ENCODE data around the gene PAIP1.
A peak's percentile ranks its signal among the peaks of the same experiment; 100 is the strongest.

Gene PAIP1, protein sequence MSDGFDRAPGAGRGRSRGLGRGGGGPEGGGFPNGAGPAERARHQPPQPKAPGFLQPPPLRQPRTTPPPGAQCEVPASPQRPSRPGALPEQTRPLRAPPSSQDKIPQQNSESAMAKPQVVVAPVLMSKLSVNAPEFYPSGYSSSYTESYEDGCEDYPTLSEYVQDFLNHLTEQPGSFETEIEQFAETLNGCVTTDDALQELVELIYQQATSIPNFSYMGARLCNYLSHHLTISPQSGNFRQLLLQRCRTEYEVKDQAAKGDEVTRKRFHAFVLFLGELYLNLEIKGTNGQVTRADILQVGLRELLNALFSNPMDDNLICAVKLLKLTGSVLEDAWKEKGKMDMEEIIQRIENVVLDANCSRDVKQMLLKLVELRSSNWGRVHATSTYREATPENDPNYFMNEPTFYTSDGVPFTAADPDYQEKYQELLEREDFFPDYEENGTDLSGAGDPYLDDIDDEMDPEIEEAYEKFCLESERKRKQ

GRCh38 chr5:43556857-43557542 is at the start of gene PAIP1:
Gene PAIP1 (minus strand): TSS chr5:43557077. CDS start chr5:43556846, 231 bp downstream.
- peak; percentile 82 for DNase-seq
- TF ChIP-seq CTCF (IDR thresholded peaks at IDR 0.05; ENCODE audit: low read depth, low read length) = peak; percentile 56
- H3K9me3 ChIP-seq (ENCODE audit: severe bottlenecking) = no peaks in the 10 kb centered on the region
- H3K27ac ChIP-seq = peak within 1 kb of the TSS; percentile 96
- H3K27me3 ChIP-seq (ENCODE audit: insufficient read depth, low read depth, severe bottlenecking) = no peaks in the 10 kb centered on the region
- H3K4me3 ChIP-seq (ENCODE audit: low read depth, low read length) = peak within 1 kb of the TSS; percentile 98
- peaks cover 38% of the 10 kb centered on the region for H3K36me3 ChIP-seq

DNA sequence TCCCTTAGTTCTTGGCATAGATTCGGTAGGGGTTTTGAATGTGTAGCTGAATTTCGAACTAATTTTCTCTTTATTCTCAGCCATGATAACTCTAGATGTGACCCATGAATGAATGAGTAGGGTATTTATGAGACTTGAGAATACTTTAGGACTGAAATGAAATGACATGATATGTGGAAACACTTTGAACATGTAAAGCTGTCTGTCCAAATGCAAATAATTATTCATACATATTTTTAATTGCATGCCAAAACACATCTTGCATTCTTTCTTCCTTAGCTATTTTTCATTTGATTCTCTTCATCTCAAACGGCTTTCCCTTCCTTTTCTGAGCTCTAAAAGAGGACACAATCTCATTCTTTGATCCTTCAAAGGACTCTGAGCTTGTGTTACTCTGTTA is 49.5 kb upstream of the PAIP1 start:
- H3K36me3 ChIP-seq = peaks cover 18% of the 10 kb centered on the region
- DNase-seq = no peak
- TF ChIP-seq CTCF (IDR thresholded peaks at IDR 0.05; ENCODE audit: low read depth, low read length) = no peak
- no peaks in the 10 kb centered on the region for H3K9me3 ChIP-seq (ENCODE audit: severe bottlenecking)
- no peaks in the 10 kb centered on the region for H3K27me3 ChIP-seq (ENCODE audit: insufficient read depth, low read depth, severe bottlenecking)
- no peak overlapping the region for H3K4me3 ChIP-seq (ENCODE audit: low read depth, low read length)
- no peak overlapping the region for H3K27ac ChIP-seq

- H3K36me3 ChIP-seq = peaks cover 7% of the 10 kb centered on the region
- H3K27me3 ChIP-seq (ENCODE audit: insufficient read depth, low read depth, severe bottlenecking) = no peaks in the 10 kb centered on the region
- no peak overlapping the region for H3K27ac ChIP-seq
- no peak for TF ChIP-seq CTCF (IDR thresholded peaks at IDR 0.05; ENCODE audit: low read depth, low read length)
- H3K4me3 ChIP-seq (ENCODE audit: low read depth, low read length) = no peak overlapping the region
- no peaks in the 10 kb centered on the region for H3K9me3 ChIP-seq (ENCODE audit: severe bottlenecking)
- DNase-seq = no peak
Measured at GRCh38 chr5:43604699-43605098, 47.8 kb upstream of the PAIP1 start.

DNA sequence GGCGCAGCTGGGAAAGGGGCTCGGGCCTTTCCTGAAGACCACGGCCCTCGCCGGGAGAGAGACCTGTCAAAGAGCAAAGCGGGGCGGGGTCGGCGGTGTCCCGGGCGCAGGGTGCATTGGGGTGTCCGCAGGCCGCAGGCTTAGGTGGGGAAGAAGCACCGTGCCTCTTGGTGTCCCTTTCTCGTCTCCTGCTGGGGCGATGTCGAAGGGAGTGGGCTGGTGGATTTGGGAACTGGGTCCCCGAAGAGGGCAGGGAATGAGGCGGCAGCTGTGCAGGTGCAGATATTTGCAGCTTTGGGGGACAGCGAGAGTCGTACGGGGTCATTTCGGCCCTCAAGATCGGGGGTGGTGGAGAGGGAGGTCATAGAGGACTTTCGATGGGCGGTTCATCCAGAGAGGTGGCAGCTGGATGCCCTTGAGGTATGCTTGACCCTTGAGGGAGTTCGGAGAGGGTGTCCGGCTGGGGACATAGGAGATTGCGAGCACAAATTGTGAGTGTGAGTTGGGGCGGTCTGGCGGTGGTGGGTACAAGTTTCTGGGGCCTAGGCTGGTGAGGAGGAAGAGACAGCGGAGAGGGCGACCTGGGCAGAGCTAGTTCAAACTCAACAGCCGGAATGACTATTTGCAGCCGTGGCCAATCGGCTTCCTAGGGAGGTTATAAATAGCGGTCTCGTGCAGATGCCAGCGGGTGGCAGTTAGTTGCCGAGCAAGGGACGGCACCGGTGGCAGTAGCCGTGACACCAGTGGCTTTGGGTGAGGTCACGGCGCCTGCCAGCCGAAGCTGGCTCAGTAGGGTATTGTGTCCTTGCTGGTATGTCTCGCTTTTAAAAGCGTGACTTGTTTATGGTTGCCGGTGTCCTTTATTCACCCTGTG is 46.7 kb upstream of the PAIP1 start:
- DNase-seq = peak; percentile 20
- H3K27me3 ChIP-seq (ENCODE audit: insufficient read depth, low read depth, severe bottlenecking) = no peaks in the 10 kb centered on the region
- H3K4me3 ChIP-seq (ENCODE audit: low read depth, low read length) = peak overlapping the region; percentile 85

More for the DNA sequence above, 46.7 kb upstream of the PAIP1 start:
- peak overlapping the region; percentile 94 for H3K27ac ChIP-seq
- TF ChIP-seq CTCF (IDR thresholded peaks at IDR 0.05; ENCODE audit: low read depth, low read length) = no peak
- no peaks in the 10 kb centered on the region; the same call in none of the 2 replicates for H3K36me3 ChIP-seq
- H3K9me3 ChIP-seq (ENCODE audit: severe bottlenecking) = no peaks in the 10 kb centered on the region
